Measurements from ENCODE around the gene ZBTB43. TPM values are rescaled to one million over a fixed set of nuclear protein-coding genes. Genes with fewer than 3 reads are reported as not detected.

ZBTB43 gene
- total RNA-seq, 1 experiment from 2014 or later = 15.4 TPM

DNA sequence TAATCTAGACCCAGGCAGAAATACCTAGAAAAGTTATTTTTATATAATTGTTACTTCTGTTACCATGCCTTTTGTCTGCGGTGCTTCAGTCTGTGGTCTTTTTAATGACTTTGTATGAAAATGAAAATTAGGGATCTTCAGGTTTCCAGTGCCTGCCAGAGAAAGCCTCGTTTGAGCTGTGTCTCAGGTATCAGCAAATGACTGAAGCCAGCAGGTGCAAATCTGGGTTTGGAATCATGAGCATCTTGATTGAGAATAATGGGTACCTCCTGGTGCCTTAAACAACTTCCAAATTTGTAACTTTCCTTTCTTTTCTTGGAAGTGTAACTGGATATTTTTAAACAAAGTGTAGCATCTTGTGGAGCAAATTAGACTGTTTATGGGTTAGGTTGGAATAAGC, 59.9 kb downstream of the ZBTB43 start:
- Histone ChIP-seq H3K79me2 (ENCODE audit: insufficient read depth, low read length) (peaks cover 64% of the 10 kb centered on the region), H3K4me3 (replicated peaks in 1 of 2; ENCODE audit: low read depth in 1 of 2, low read length in 2 of 2) (no peak overlapping the region), H3K9me2 (ENCODE audit: insufficient read depth) (no peaks in the 10 kb centered on the region), H3K36me3 (ENCODE audit: control insufficient read depth in 1 of 2, insufficient read depth in 2 of 2, low read length in 2 of 2) (peaks cover 4 to 8% of the 10 kb centered on the region in 2 experiments; a peak in 1 of 4 replicates), H3K9me3 (ENCODE audit: control insufficient read depth in 1 of 2, insufficient read depth in 1 of 2, low read depth in 1 of 2, low read length in 2 of 2) (no peaks in the 10 kb centered on the region), H4K20me1 (ENCODE audit: insufficient read depth) (no peaks in the 10 kb centered on the region), H2AFZ (ENCODE audit: low read depth, low read length, poor library complexity, severe bottlenecking) (no peak overlapping the region), H3K27ac (ENCODE audit: low read depth, low read length) (no peak overlapping the region), H3K4me1 (ENCODE audit: control insufficient read depth in 1 of 2, insufficient read depth in 2 of 2, low read length in 2 of 2) (peaks cover 7 to 23% of the 10 kb centered on the region in 2 experiments; a peak in 3 of 4 replicates), H3K4me2 (ENCODE audit: low read length) (no peak overlapping the region), H3K27me3 (ENCODE audit: insufficient read depth, low read length) (no peaks in the 10 kb centered on the region), H3K9ac (ENCODE audit: low read length) (no peak overlapping the region)
- intact Hi-C loops (cut with micrococcal nuclease) = no loop called here
- ATAC-seq = no peak
- BruUV-seq (replicated peaks) = no TSS peak
- ChIA-PET CTCF (interaction anchor here (0.7 kb wide), 1 partner anchor 49 kb away, joined by 3 read pairs; no protein-coding TSS in a partner anchor), RAD21 (ENCODE audit: low non-redundant PET in 1 of 2, low total read pairs in 2 of 2, uncharacterized antibody in 2 of 2, unreplicated experiment in 2 of 2) (no interaction called here), POLR2A (no interaction called here)
- TF ChIP-seq FOSL1 (IDR thresholded peaks at IDR 0.05; ENCODE audit: low read depth) (no peak), ELF1 (IDR thresholded peaks at IDR 0.05; ENCODE audit: borderline replicate concordance, low read depth) (no peak), MAX (IDR thresholded peaks at IDR 0.05) (no peak), EZH2phosphoT487 (IDR thresholded peaks at IDR 0.05; ENCODE audit: borderline replicate concordance) (no peak), EZH2 (IDR thresholded peaks at IDR 0.05) (no peak), TCF7L2 (IDR thresholded peaks at IDR 0.05; ENCODE audit: borderline replicate concordance, extremely low read depth, insufficient read depth, insufficient read length) (no peak), POLR2A (IDR thresholded peaks at IDR 0.05; ENCODE audit: borderline replicate concordance, extremely low read depth, insufficient read depth, insufficient read length) (no peak), POLR2AphosphoS5 (IDR thresholded peaks at IDR 0.05; ENCODE audit: low read depth, low read length) (no peak), SRF (IDR thresholded peaks at IDR 0.05; ENCODE audit: low read depth) (no peak), SIN3A (IDR thresholded peaks at IDR 0.05; ENCODE audit: low read depth) (no peak), YY1 (IDR thresholded peaks at IDR 0.05; ENCODE audit: extremely low read depth, insufficient replicate concordance, low read depth, low read length) (no peak), JUND (IDR thresholded peaks at IDR 0.05) (no peak), ZNF274 (IDR thresholded peaks at IDR 0.05; ENCODE audit: low read depth, low read length) (no peak), RAD21 (IDR thresholded peaks at IDR 0.05; ENCODE audit: low read depth) (no peak), ZFX (IDR thresholded peaks at IDR 0.05) (no peak), CEBPB (IDR thresholded peaks at IDR 0.05; ENCODE audit: low read depth) (no peak), EGR1 (IDR thresholded peaks at IDR 0.05; ENCODE audit: low read depth) (no peak), ZBTB33 (IDR thresholded peaks at IDR 0.05; ENCODE audit: extremely low read depth, insufficient replicate concordance, low read length) (no peak)
- no peak for DNase-seq (ENCODE audit: low read depth, low spot score)

All from HCT116 (cell line).